Coronary artery (tissue), 2 donors: ENCODE results near the gene SMARCE1.

Experiments used
- DNase-seq: peaks from one replicate; pipeline ENCODE4 v3.0.0-alpha.2; 2017; ENCODE audit warnings: low spot score
- H3K27ac ChIP-seq, 2 donors: fragments of 200-600 bp; sonication (generic); one replicate each; pipeline ENCODE4 v1.5.1; 2016 to 2019
- H3K4me3 ChIP-seq: fragments of 200-600 bp; sonication (generic); 2 replicates; pipeline ENCODE4 v1.5.1; 2016; ENCODE audit warnings: mild to moderate bottlenecking, moderate library complexity
- TF ChIP-seq, protein P1 (sequence below): fragments of 200-600 bp; sonication (generic); IDR thresholded peaks from one replicate; pipeline ENCODE4 v1.5.1; 2019; ENCODE audit warnings: antibody characterized with exemption

The SMARCE1 gene

DNA sequence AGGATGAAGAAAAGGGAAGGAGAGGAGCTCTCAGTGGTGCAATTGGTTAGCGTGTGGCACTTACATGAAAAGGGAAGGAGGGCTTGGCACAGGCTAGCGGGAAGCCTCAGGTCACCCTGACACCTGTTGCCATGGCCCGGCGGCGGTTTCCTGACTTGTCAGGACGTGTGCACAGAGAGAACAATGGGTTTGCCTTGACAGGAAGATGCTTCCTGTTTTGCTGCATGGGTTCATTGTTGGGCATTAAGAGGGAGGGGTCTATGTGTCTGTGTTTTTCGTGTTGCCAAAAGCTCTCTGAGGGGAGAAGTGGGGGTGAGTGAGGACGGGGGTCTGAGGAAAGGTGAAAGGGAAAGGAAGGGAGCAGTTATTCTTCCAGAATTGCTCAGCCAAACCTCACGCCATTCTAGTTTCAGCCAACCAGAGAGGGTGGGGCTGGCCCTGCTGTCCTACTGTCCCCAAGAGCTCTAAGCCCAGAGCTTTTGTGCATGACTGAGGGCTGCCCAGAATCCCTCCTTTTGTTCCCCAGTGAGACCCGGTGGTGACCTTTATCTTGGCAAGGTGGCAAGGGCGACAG, 65.2 kb downstream of the SMARCE1 start:
- H3K27ac ChIP-seq, result peak overlapping the region in 1 of 2 donors; percentile 54
- TF ChIP-seq, protein P1, sequence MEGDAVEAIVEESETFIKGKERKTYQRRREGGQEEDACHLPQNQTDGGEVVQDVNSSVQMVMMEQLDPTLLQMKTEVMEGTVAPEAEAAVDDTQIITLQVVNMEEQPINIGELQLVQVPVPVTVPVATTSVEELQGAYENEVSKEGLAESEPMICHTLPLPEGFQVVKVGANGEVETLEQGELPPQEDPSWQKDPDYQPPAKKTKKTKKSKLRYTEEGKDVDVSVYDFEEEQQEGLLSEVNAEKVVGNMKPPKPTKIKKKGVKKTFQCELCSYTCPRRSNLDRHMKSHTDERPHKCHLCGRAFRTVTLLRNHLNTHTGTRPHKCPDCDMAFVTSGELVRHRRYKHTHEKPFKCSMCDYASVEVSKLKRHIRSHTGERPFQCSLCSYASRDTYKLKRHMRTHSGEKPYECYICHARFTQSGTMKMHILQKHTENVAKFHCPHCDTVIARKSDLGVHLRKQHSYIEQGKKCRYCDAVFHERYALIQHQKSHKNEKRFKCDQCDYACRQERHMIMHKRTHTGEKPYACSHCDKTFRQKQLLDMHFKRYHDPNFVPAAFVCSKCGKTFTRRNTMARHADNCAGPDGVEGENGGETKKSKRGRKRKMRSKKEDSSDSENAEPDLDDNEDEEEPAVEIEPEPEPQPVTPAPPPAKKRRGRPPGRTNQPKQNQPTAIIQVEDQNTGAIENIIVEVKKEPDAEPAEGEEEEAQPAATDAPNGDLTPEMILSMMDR, result no peak
- no peak overlapping the region for H3K4me3 ChIP-seq
- DNase-seq, result no peak

DNA sequence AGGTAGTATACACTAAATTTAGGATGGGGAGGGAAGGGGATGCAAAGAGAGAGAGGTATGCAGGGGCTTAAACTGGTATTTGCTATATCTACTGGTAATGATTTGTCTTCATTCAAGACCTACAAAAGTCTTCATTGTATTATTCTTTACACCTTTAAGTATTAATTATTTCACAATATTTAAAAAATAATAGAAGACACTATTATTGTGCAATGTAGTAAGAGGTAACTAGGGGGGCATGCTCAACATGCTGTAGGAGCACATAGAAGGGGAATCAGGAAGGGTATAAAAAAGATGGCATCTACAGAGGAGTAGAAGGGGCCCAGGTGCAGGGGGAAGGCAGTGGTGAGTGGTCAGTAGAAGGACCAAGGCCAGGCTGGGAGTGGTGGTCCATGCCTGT, 67.5 kb downstream of the SMARCE1 start:
- Histone ChIP-seq H3K27ac (no peak overlapping the region), H3K4me3 (no peak overlapping the region)
- TF ChIP-seq, protein P1, result no peak
- no peak for DNase-seq

DNA sequence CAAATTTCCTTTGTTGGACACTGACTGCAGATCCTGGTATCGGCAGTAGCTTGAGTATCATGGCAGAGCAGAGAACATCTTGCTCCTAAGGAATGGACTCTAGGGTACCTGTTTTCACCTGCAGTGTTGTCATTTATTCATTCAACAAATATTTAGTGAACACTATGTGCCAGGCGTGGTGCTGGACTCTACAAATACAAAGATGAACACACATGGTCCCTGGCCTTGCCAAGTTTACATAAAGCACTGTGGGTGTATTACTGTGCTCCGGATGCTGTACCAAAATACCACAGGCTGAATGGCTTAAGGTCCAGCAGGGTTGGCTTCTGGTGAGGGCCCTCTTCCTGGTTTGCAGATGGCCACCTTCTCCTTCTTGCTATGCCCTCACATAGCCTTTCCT, 68.1 kb downstream of the SMARCE1 start:
- no peak overlapping the region for H3K27ac ChIP-seq
- DNase-seq, result no peak
- TF ChIP-seq, protein P1, result no peak
- H3K4me3 ChIP-seq, result no peak overlapping the region

DNA sequence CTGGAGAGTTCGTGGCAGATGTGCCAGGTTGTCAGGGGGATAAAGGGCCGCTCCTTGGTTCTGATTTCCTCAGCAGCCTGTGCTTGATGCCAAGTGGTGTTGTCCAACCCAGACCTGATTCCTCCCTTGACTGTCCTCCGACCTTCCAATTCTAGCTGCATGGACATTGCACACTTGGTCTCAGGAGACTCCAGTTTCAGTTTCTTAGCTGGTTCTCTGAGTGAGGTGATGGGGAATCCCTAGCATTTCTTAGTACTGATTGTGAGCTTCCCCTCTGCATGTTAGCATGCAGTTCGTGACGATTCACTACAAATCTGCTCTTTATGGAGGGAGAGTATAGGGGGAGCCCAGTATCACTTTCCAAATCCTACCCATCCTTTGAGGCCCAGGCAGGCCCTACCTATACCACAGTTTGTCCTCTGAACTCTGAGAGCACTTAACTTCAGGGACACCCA, 70.0 kb downstream of the SMARCE1 start:
- TF ChIP-seq, protein P1, result no peak
- Histone ChIP-seq H3K27ac (no peak overlapping the region), H3K4me3 (no peak overlapping the region)
- DNase-seq, result no peak

DNA sequence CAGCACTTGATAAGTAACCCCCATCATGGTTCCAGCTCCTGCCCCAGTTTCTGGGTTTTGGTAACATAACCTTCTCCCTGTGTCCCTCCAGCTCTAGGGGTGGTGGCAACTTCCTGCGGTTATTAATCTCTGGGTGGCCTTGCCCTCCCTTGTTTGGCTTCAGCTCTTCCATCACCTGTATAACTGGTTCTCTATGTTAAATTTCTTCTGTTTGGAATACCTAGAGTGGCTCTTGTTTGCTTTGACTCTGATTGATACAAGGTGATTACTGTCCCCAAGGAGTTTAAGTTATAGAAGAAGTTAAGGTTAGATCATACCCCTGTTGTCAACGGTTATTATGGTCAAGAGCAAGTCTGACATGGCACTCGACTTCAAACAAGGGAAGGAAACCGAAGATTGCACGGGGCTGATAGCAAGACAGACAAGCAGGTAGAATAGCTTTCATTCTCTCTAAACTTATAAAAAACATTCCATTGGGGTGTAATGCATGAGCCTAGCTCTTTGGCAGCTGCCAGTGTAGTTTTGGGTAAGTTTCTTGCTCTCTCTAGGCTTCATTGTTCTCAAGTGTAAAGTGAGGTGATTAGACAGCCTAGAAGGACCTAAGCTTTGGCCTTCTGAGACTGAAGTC, 71.4 kb downstream of the SMARCE1 start:
- DNase-seq, result no peak
- Histone ChIP-seq H3K27ac (no peak overlapping the region), H3K4me3 (no peak overlapping the region)
- TF ChIP-seq, protein P1, result no peak
